Stimulated activated naive CD4-positive, alpha-beta T cell treated with Interleukin-2 at 50 U/mL for 16 hours (primary cell): ENCODE data around the gene ZYG11A.
"Not testable (repeated sequence)": the region's sequence is repeated elsewhere in the genome, so short reads cannot be mapped to it uniquely, and the experiment has no call there.

Source experiments
- DNase-seq: peaks from one replicate; lab custom pipeline; 2025; lab: John Stamatoyannopoulos, UW

ZYG11A gene

GRCh38 chr1:52842643-52843310 lies at the start of gene ZYG11A:
Gene ZYG11A, plus strand, starts transcription at chr1:52842760. Its CDS starts 124 bp downstream, at chr1:52842884.
- peak; percentile 68 for DNase-seq

GRCh38 chr1:52793717-52794116 lies 48.8 kb upstream of the ZYG11A start:
- DNase-seq = not testable (repeated sequence)

GRCh38 chr1:52795464-52795863 lies 47.1 kb upstream of the ZYG11A start:
- DNase-seq = no peak

GRCh38 chr1:52798331-52798730 lies 44.2 kb upstream of the ZYG11A start:
- DNase-seq = no peak

- DNase-seq = no peak
Observed at GRCh38 chr1:52801011-52801410, 41.5 kb upstream of the ZYG11A start.

GRCh38 chr1:52804083-52804482 lies 38.5 kb upstream of the ZYG11A start:
- not testable (repeated sequence) for DNase-seq

- no peak for DNase-seq
Observed at GRCh38 chr1:52814465-52814864, 28.1 kb upstream of the ZYG11A start.

- not testable (repeated sequence) for DNase-seq
Observed at GRCh38 chr1:52820830-52821229, 21.7 kb upstream of the ZYG11A start.

- no peak for DNase-seq
Observed at GRCh38 chr1:52825868-52826267, 16.7 kb upstream of the ZYG11A start.

GRCh38 chr1:52834798-52835197 lies 7.8 kb upstream of the ZYG11A start:
- no peak for DNase-seq

GRCh38 chr1:52836035-52836434 lies 6.5 kb upstream of the ZYG11A start:
- no peak for DNase-seq

GRCh38 chr1:52839175-52839574 lies 3.4 kb upstream of the ZYG11A start:
- not testable (repeated sequence) for DNase-seq

GRCh38 chr1:52845119-52845518 lies 2.6 kb downstream of the ZYG11A start:
- DNase-seq = not testable (repeated sequence)

- no peak for DNase-seq
Observed at GRCh38 chr1:52848423-52848822, 5.9 kb downstream of the ZYG11A start.

- DNase-seq = no peak
Observed at GRCh38 chr1:52850951-52851350, 8.4 kb downstream of the ZYG11A start.

- no peak for DNase-seq
Observed at GRCh38 chr1:52852854-52853253, 10.3 kb downstream of the ZYG11A start.

- no peak for DNase-seq
Observed at GRCh38 chr1:52855584-52855983, 13.0 kb downstream of the ZYG11A start.

- no peak for DNase-seq
Observed at GRCh38 chr1:52856026-52856425, 13.5 kb downstream of the ZYG11A start.

GRCh38 chr1:52857443-52857842 lies 14.9 kb downstream of the ZYG11A start:
- no peak for DNase-seq

GRCh38 chr1:52862666-52863458 lies 20.3 kb downstream of the ZYG11A start:
- no peak for DNase-seq

- no peak for DNase-seq
Observed at GRCh38 chr1:52867087-52867863, 24.7 kb downstream of the ZYG11A start.

GRCh38 chr1:52869727-52870126 lies 27.2 kb downstream of the ZYG11A start:
- DNase-seq = not testable (repeated sequence)

GRCh38 chr1:52876843-52877242 lies 34.3 kb downstream of the ZYG11A start:
- DNase-seq = no peak
